Karpas-422 (cell line): ENCODE data around the gene NDRG2. TPM values are rescaled to one million over a fixed set of nuclear protein-coding genes. Genes with fewer than 3 reads are reported as not detected.

Experiments used
- DNase-seq: peaks from one replicate; pipeline ENCODE4 v3.0.0-alpha.2; 2015
- H2AFZ ChIP-seq: fragments of 200-600 bp; sonication (generic); 2 replicates; pipeline ENCODE4 v1.6.1; 2014; ENCODE audit warnings: antibody characterized with exemption, low read length, mixed read lengths
- H3K27ac ChIP-seq: fragments of 200-600 bp; sonication (generic); 2 replicates; pipeline ENCODE4 v1.5.1; 2014; ENCODE audit warnings: mild to moderate bottlenecking, low read length, moderate library complexity
- H3K27me3 ChIP-seq: fragments of 200-600 bp; sonication (generic); 2 replicates; pipeline ENCODE4 v1.6.1; 2014; ENCODE audit warnings: low read length, mixed read lengths
- H3K36me3 ChIP-seq: fragments of 200-600 bp; sonication (generic); 2 replicates; pipeline ENCODE4 v1.6.1; 2014; ENCODE audit warnings: low read length, mixed read lengths; ENCODE audit not compliant: insufficient read depth
- H3K4me1 ChIP-seq: fragments of 200-600 bp; sonication (generic); 2 replicates; pipeline ENCODE4 v1.6.1; 2014; ENCODE audit warnings: mild to moderate bottlenecking, low read length, mixed read lengths
- H3K4me2 ChIP-seq: fragments of 200-600 bp; sonication (generic); 2 replicates; pipeline ENCODE4 v1.6.1; 2014; ENCODE audit warnings: low read length, low read depth, mild to moderate bottlenecking; ENCODE audit not compliant: poor library complexity, severe bottlenecking
- H3K4me3 ChIP-seq: fragments of 200-600 bp; sonication (generic); 2 replicates; pipeline ENCODE4 v1.5.1; 2014; ENCODE audit warnings: mild to moderate bottlenecking, antibody characterized with exemption, low read length, mixed read lengths
- H3K79me2 ChIP-seq: fragments of 200-600 bp; sonication (generic); 2 replicates; pipeline ENCODE4 v1.6.1; 2014; ENCODE audit warnings: mild to moderate bottlenecking, low read length, mixed read lengths
- H3K9ac ChIP-seq: fragments of 200-600 bp; sonication (generic); 2 replicates; pipeline ENCODE4 v1.6.0; 2014; ENCODE audit warnings: low read length
- H3K9me2 ChIP-seq: fragments of 200-600 bp; sonication (generic), shearing (Covaris generic); replicated peaks from 2 replicates; pipeline ENCODE4 v1.6.0; 2014; ENCODE audit warnings: mild to moderate bottlenecking, low read length, moderate library complexity; ENCODE audit not compliant: insufficient read depth
- H3K9me3 ChIP-seq: fragments of 300-700, 200-600 bp; sonication (generic); 2 replicates; pipeline ENCODE4 v1.6.1; 2014; ENCODE audit warnings: low read length, mixed read lengths
- H4K20me1 ChIP-seq: fragments of 200-600 bp; sonication (generic); 2 replicates; pipeline ENCODE4 v1.6.1; 2014; ENCODE audit warnings: mild to moderate bottlenecking, antibody characterized with exemption, low read length, low read depth; ENCODE audit not compliant: insufficient read depth
- total RNA-seq: library from RNA; depleted of rRNA; stranded (reverse); fragments of >200 nt; shearing (Covaris generic); gene quantifications from 2 replicates; pipeline ENCODE4 v1.2.3, GENCODE V29; 2014; ENCODE audit warnings: low replicate concordance

NDRG2 gene
- total RNA-seq, 1 experiment from 2014 or later, result not detected

- Histone ChIP-seq H3K36me3 (no peaks in the 10 kb centered on the region), H3K79me2 (no peaks in the 10 kb centered on the region), H3K9ac (no peak overlapping the region), H2AFZ (no peak overlapping the region), H3K27ac (no peak overlapping the region), H3K9me2 (no peaks in the 10 kb centered on the region), H3K4me3 (no peak overlapping the region), H3K4me1 (no peaks in the 10 kb centered on the region), H3K4me2 (no peak overlapping the region), H3K9me3 (no peaks in the 10 kb centered on the region), H4K20me1 (no peaks in the 10 kb centered on the region), H3K27me3 (no peaks in the 10 kb centered on the region)
- no peak for DNase-seq
Measured at GRCh38 chr14:21032326-21033132, 7.7 kb upstream of the NDRG2 start.

GRCh38 chr14:21030531-21030930 lies 5.7 kb upstream of the NDRG2 start:
- no peaks in the 10 kb centered on the region for H3K27me3 ChIP-seq
- H3K4me3 ChIP-seq, result no peak overlapping the region
- H3K4me2 ChIP-seq, result no peak overlapping the region
- no peaks in the 10 kb centered on the region for H3K36me3 ChIP-seq
- no peaks in the 10 kb centered on the region for H3K9me2 ChIP-seq
- no peak overlapping the region for H3K9ac ChIP-seq
- no peaks in the 10 kb centered on the region for H3K4me1 ChIP-seq
- no peak overlapping the region for H3K27ac ChIP-seq
- 0 out of 2 replicates have a peak, but pooled peaks cover 3% of the 10 kb centered on the region for H4K20me1 ChIP-seq
- no peak for DNase-seq
- no peak overlapping the region for H2AFZ ChIP-seq
- no peaks in the 10 kb centered on the region for H3K9me3 ChIP-seq
- no peaks in the 10 kb centered on the region for H3K79me2 ChIP-seq

- no peaks in the 10 kb centered on the region for H3K79me2 ChIP-seq
Measured at GRCh38 chr14:21029917-21030316, 5.1 kb upstream of the NDRG2 start, which contains the start of gene TPPP2. Gene TPPP2, plus strand, starts transcription at chr14:21030217. Its CDS starts 365 bp downstream, at chr14:21030582.

GRCh38 chr14:21026988-21027315 lies 2.1 kb upstream of the NDRG2 start:
- Histone ChIP-seq H3K36me3 (no peaks in the 10 kb centered on the region), H2AFZ (no peak overlapping the region), H3K79me2 (no peaks in the 10 kb centered on the region), H3K9me3 (no peaks in the 10 kb centered on the region), H3K4me2 (no peak overlapping the region), H3K9me2 (no peaks in the 10 kb centered on the region), H3K9ac (no peak overlapping the region), H3K27ac (no peak overlapping the region), H3K4me1 (no peaks in the 10 kb centered on the region), H3K4me3 (no peak overlapping the region), H4K20me1 (0 out of 2 replicates have a peak, but pooled peaks cover 3% of the 10 kb centered on the region), H3K27me3 (no peaks in the 10 kb centered on the region)
- no peak for DNase-seq

More at GRCh38 chr14:21029917-21030316, 5.1 kb upstream of the NDRG2 start, which contains the start of gene TPPP2:
- no peaks in the 10 kb centered on the region for H3K36me3 ChIP-seq
- H3K9ac ChIP-seq, result no peak within 1 kb of the TSS
- no peaks in the 10 kb centered on the region for H3K9me2 ChIP-seq
- no peak for DNase-seq
- H3K4me1 ChIP-seq, result no peaks in the 10 kb centered on the region
- H3K4me3 ChIP-seq, result no peak within 1 kb of the TSS
- no peak within 1 kb of the TSS for H2AFZ ChIP-seq
- H3K27ac ChIP-seq, result no peak within 1 kb of the TSS
- H3K9me3 ChIP-seq, result no peaks in the 10 kb centered on the region
- no peaks in the 10 kb centered on the region for H3K27me3 ChIP-seq
- H3K4me2 ChIP-seq, result no peak within 1 kb of the TSS
- 0 out of 2 replicates have a peak, but pooled peaks cover 3% of the 10 kb centered on the region for H4K20me1 ChIP-seq

GRCh38 chr14:21026274-21026987 lies 1.6 kb upstream of the NDRG2 start:
- Histone ChIP-seq H3K9me2 (no peaks in the 10 kb centered on the region), H3K36me3 (no peaks in the 10 kb centered on the region), H3K27ac (no peak overlapping the region), H3K9ac (no peak overlapping the region), H3K9me3 (no peaks in the 10 kb centered on the region), H3K4me2 (no peak overlapping the region), H2AFZ (no peak overlapping the region), H3K4me1 (no peaks in the 10 kb centered on the region), H3K4me3 (no peak overlapping the region), H3K79me2 (no peaks in the 10 kb centered on the region), H3K27me3 (no peaks in the 10 kb centered on the region; the same call in 1 of the 2 replicates), H4K20me1 (0 out of 2 replicates have a peak, but pooled peaks cover 3% of the 10 kb centered on the region)
- DNase-seq, result no peak

GRCh38 chr14:21025371-21026273 lies 761 bp upstream of the NDRG2 start:
- Histone ChIP-seq H3K9me2 (no peaks in the 10 kb centered on the region), H3K4me3 (no peak overlapping the region), H3K9ac (no peak overlapping the region), H2AFZ (no peak overlapping the region), H3K9me3 (no peaks in the 10 kb centered on the region), H3K79me2 (no peaks in the 10 kb centered on the region), H4K20me1 (0 out of 2 replicates have a peak, but pooled peaks cover 3% of the 10 kb centered on the region), H3K27me3 (no peaks in the 10 kb centered on the region; the same call in 1 of the 2 replicates), H3K27ac (no peak overlapping the region), H3K36me3 (no peaks in the 10 kb centered on the region), H3K4me1 (no peaks in the 10 kb centered on the region), H3K4me2 (no peak overlapping the region)
- no peak for DNase-seq

GRCh38 chr14:21023817-21024584 lies 860 bp downstream of the NDRG2 start:
- no peak overlapping the region for H3K4me2 ChIP-seq
- H4K20me1 ChIP-seq, result 0 out of 2 replicates have a peak, but pooled peaks cover 3% of the 10 kb centered on the region
- H2AFZ ChIP-seq, result no peak overlapping the region
- DNase-seq, result no peak
- no peaks in the 10 kb centered on the region for H3K79me2 ChIP-seq
- H3K27me3 ChIP-seq, result no peaks in the 10 kb centered on the region; the same call in 1 of the 2 replicates
- no peak overlapping the region for H3K27ac ChIP-seq
- no peaks in the 10 kb centered on the region for H3K4me1 ChIP-seq
- no peaks in the 10 kb centered on the region for H3K9me2 ChIP-seq
- H3K4me3 ChIP-seq, result no peak overlapping the region
- H3K36me3 ChIP-seq, result no peaks in the 10 kb centered on the region
- no peak overlapping the region for H3K9ac ChIP-seq
- no peaks in the 10 kb centered on the region for H3K9me3 ChIP-seq
